Activated CD4-positive, alpha-beta T cell treated with anti-CD3 and anti-CD28 coated beads, Interleukin-2, amount 10 ng/mL, durations not matched to agents 7 days and 5 days (primary cell): ENCODE measurements around the gene ADGRG3. TPM values are rescaled to one million over a fixed set of nuclear protein-coding genes. Genes with fewer than 3 reads are reported as not detected.

Experiments used
- CTCF ChIA-PET: fragments of 350-600 bp; sonication (Branson Sonifier 250); formaldehyde crosslinking; loops from one replicate; lab custom pipeline; 2021; ENCODE audit warnings: antibody characterized with exemption; lab: Charles Lee
- POLR2A ChIA-PET: fragments of 350-600 bp; sonication (Branson Sonifier 250); formaldehyde crosslinking; loops from one replicate; lab custom pipeline; 2021; ENCODE audit warnings: antibody characterized with exemption; lab: Charles Lee
- DNase-seq: peaks from one replicate; pipeline ENCODE4 v3.0.0-alpha.2; 2020
- H3K27ac Mint-ChIP-seq: one replicate; pipeline ENCODE4 v1.8.0; 2021; ENCODE audit warnings: mild to moderate bottlenecking, moderate library complexity, mixed read lengths
- H3K27me3 Mint-ChIP-seq: one replicate; pipeline ENCODE4 v1.8.0; 2021; ENCODE audit warnings: mixed read lengths
- H3K36me3 Mint-ChIP-seq: one replicate; pipeline ENCODE4 v1.8.0; 2021; ENCODE audit warnings: low read depth, mixed read lengths
- H3K4me1 Mint-ChIP-seq: one replicate; pipeline ENCODE4 v1.8.0; 2021; ENCODE audit warnings: mixed read lengths
- H3K4me3 Mint-ChIP-seq: one replicate; pipeline ENCODE4 v1.8.0; 2021; ENCODE audit warnings: mild to moderate bottlenecking, moderate library complexity, mixed read lengths
- H3K9me3 Mint-ChIP-seq: one replicate; pipeline ENCODE4 v1.8.0; 2021; ENCODE audit warnings: mixed read lengths
- total RNA-seq, 2 experiments: library from RNA; stranded (reverse); gene quantifications; one replicate each; pipeline ENCODE4 v1.2.3, GENCODE V29; 2021

The ADGRG3 gene
- total RNA-seq, 2 experiments from 2014 or later: not detected

GRCh38 chr16:57643910-57644309, 24.2 kb upstream of the ADGRG3 start:
- DNase-seq: no peak
- Mint-ChIP-seq H3K27me3 (peaks cover 8% of the 10 kb centered on the region), H3K9me3 (no peaks in the 10 kb centered on the region), H3K27ac (no peak overlapping the region), H3K36me3 (no peaks in the 10 kb centered on the region), H3K4me1 (peaks cover 29% of the 10 kb centered on the region), H3K4me3 (no peak overlapping the region)
- CTCF ChIA-PET: interaction anchor here (0.5 to 6.0 kb wide), 4 partner anchors 13 to 406 kb away, joined by 3 to 34 read pairs (median 5); no protein-coding TSS in a partner anchor
- POLR2A ChIA-PET: no interaction called here

- Mint-ChIP-seq H3K36me3 (no peaks in the 10 kb centered on the region), H3K4me1 (peaks cover 31% of the 10 kb centered on the region), H3K4me3 (no peak overlapping the region), H3K27ac (no peak overlapping the region), H3K27me3 (peaks cover 2% of the 10 kb centered on the region), H3K9me3 (no peaks in the 10 kb centered on the region)
- DNase-seq: no peak
- ChIA-PET CTCF (interaction anchor here (0.5 to 6.1 kb wide), 6 partner anchors 35 to 407 kb away, joined by 3 to 55 read pairs (median 8); no protein-coding TSS in a partner anchor), POLR2A (no interaction called here)
Observed at GRCh38 chr16:57644383-57645014, 23.6 kb upstream of the ADGRG3 start.

GRCh38 chr16:57645169-57645568, 22.9 kb upstream of the ADGRG3 start:
- Mint-ChIP-seq H3K36me3 (no peaks in the 10 kb centered on the region), H3K27ac (peak overlapping the region; percentile 54), H3K27me3 (no peaks in the 10 kb centered on the region), H3K4me3 (no peak overlapping the region), H3K9me3 (no peaks in the 10 kb centered on the region), H3K4me1 (peaks cover 31% of the 10 kb centered on the region)
- ChIA-PET CTCF (interaction anchor here (0.8 to 6.1 kb wide), 3 partner anchors 53 to 90 kb away, joined by 3 to 55 read pairs (median 13); no protein-coding TSS in a partner anchor), POLR2A (no interaction called here)
- DNase-seq: no peak

GRCh38 chr16:57645691-57646387, 22.3 kb upstream of the ADGRG3 start:
- Mint-ChIP-seq H3K4me1 (peaks cover 31% of the 10 kb centered on the region), H3K9me3 (no peaks in the 10 kb centered on the region), H3K27ac (peak overlapping the region; percentile 55), H3K36me3 (no peaks in the 10 kb centered on the region), H3K4me3 (no peak overlapping the region), H3K27me3 (no peaks in the 10 kb centered on the region)
- ChIA-PET CTCF (interaction anchor here (0.8 to 6.1 kb wide), 6 partner anchors 8 to 89 kb away, joined by 3 to 62 read pairs (median 23); no protein-coding TSS in a partner anchor), POLR2A (no interaction called here)
- DNase-seq: no peak

GRCh38 chr16:57646388-57647039, 21.6 kb upstream of the ADGRG3 start:
- DNase-seq: no peak
- ChIA-PET POLR2A (no interaction called here), CTCF (interaction anchor here (1.4 to 6.1 kb wide), 7 partner anchors 9 to 70 kb away, joined by 5 to 69 read pairs (median 33); partner anchors contain the start of gene ADGRG1)
- H3K4me3 Mint-ChIP-seq: no peak overlapping the region
- peak overlapping the region; percentile 55 for H3K27ac Mint-ChIP-seq
- H3K36me3 Mint-ChIP-seq: no peaks in the 10 kb centered on the region
- no peaks in the 10 kb centered on the region for H3K27me3 Mint-ChIP-seq
- H3K4me1 Mint-ChIP-seq: peaks cover 35% of the 10 kb centered on the region
- no peaks in the 10 kb centered on the region for H3K9me3 Mint-ChIP-seq

GRCh38 chr16:57647136-57647875, 20.8 kb upstream of the ADGRG3 start:
- peaks cover 43% of the 10 kb centered on the region for H3K4me1 Mint-ChIP-seq

GRCh38 chr16:57648125-57648524, 20.0 kb upstream of the ADGRG3 start:
- no peak overlapping the region for H3K4me3 Mint-ChIP-seq
- peaks cover 43% of the 10 kb centered on the region for H3K4me1 Mint-ChIP-seq
- ChIA-PET POLR2A (no interaction called here), CTCF (interaction anchor here (0.8 to 6.1 kb wide), 24 partner anchors 10 to 348 kb away, joined by 3 to 69 read pairs (median 6); partner anchors contain the start of genes ADGRG1, ADGRG3, ADGRG5 and KATNB1)
- H3K27ac Mint-ChIP-seq: peak overlapping the region; percentile 76
- no peaks in the 10 kb centered on the region for H3K9me3 Mint-ChIP-seq
- H3K27me3 Mint-ChIP-seq: no peaks in the 10 kb centered on the region
- no peaks in the 10 kb centered on the region for H3K36me3 Mint-ChIP-seq
- no peak for DNase-seq

More at GRCh38 chr16:57647136-57647875, 20.8 kb upstream of the ADGRG3 start:
- peak overlapping the region; percentile 76 for H3K27ac Mint-ChIP-seq
- H3K9me3 Mint-ChIP-seq: no peaks in the 10 kb centered on the region
- no peak overlapping the region for H3K4me3 Mint-ChIP-seq
- H3K27me3 Mint-ChIP-seq: no peaks in the 10 kb centered on the region
- ChIA-PET POLR2A (no interaction called here), CTCF (interaction anchor here (1.4 to 6.1 kb wide), 10 partner anchors 10 to 119 kb away, joined by 5 to 69 read pairs (median 22); partner anchors contain the start of genes ADGRG1 and KATNB1)
- DNase-seq: no peak
- no peaks in the 10 kb centered on the region for H3K36me3 Mint-ChIP-seq

GRCh38 chr16:57648581-57649442, 19.3 kb upstream of the ADGRG3 start:
- peak; percentile 87 for DNase-seq
- Mint-ChIP-seq H3K4me1 (peaks cover 40% of the 10 kb centered on the region), H3K36me3 (no peaks in the 10 kb centered on the region), H3K9me3 (no peaks in the 10 kb centered on the region), H3K4me3 (no peak overlapping the region), H3K27me3 (no peaks in the 10 kb centered on the region), H3K27ac (peak overlapping the region; percentile 77)
- ChIA-PET POLR2A (no interaction called here), CTCF (interaction anchor here (0.6 to 6.1 kb wide), 42 partner anchors 9 to 349 kb away, joined by 3 to 69 read pairs (median 4); partner anchors contain the start of genes ADGRG1, ADGRG3, ADGRG5 and KATNB1)

GRCh38 chr16:57649443-57649751, 18.7 kb upstream of the ADGRG3 start:
- Mint-ChIP-seq H3K27me3 (no peaks in the 10 kb centered on the region), H3K36me3 (no peaks in the 10 kb centered on the region), H3K4me3 (no peak overlapping the region), H3K4me1 (peaks cover 40% of the 10 kb centered on the region), H3K9me3 (no peaks in the 10 kb centered on the region), H3K27ac (peak overlapping the region; percentile 77)
- ChIA-PET POLR2A (no interaction called here), CTCF (interaction anchor here (0.6 to 6.1 kb wide), 29 partner anchors 9 to 189 kb away, joined by 3 to 69 read pairs (median 4); partner anchors contain the start of genes ADGRG1 and ADGRG5)
- no peak for DNase-seq

GRCh38 chr16:57649846-57650245, 18.3 kb upstream of the ADGRG3 start:
- no peaks in the 10 kb centered on the region for H3K27me3 Mint-ChIP-seq
- no peaks in the 10 kb centered on the region for H3K9me3 Mint-ChIP-seq
- peaks cover 40% of the 10 kb centered on the region for H3K4me1 Mint-ChIP-seq
- H3K4me3 Mint-ChIP-seq: no peak overlapping the region
- no peaks in the 10 kb centered on the region for H3K36me3 Mint-ChIP-seq
- DNase-seq: no peak
- ChIA-PET CTCF (interaction anchor here (0.6 to 6.1 kb wide), 25 partner anchors 8 to 189 kb away, joined by 3 to 69 read pairs (median 5); partner anchors contain the start of genes ADGRG1 and ADGRG5), POLR2A (no interaction called here)
- H3K27ac Mint-ChIP-seq: no peak overlapping the region
